GM21723 (cell line): Measurements from ENCODE around the gene GRM4.

Experiments
- ATAC-seq: cut with Tn5 transposase; IDR thresholded peaks from one replicate; pipeline ENCODE4 v1.9.1; 2021; ENCODE audit warnings: mild to moderate bottlenecking, moderate library complexity; ENCODE audit not compliant: unreplicated experiment

The GRM4 gene

GRCh38 chr6:33999567-33999966 lies 146.3 kb downstream of the GRM4 start:
- ATAC-seq: no peak

DNA sequence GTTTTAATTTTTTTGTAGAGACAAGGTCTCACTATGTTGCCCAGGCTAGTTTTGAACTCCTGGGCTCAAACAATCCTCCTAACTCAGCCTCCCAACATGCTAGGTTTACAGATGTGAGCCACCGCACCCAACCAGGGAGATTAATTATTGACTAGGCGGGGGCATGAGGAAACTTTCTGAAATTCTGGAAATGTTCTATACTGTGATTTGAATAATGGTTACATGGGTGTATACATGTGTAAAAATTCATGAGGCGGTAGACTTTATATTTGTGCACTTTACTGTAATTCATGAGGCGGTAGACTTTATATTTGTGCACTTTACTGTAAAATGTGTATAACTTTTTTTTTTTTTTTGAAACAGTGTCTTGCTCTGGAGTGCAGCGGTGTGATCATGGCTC lies 147.2 kb downstream of the GRM4 start:
- no peak for ATAC-seq

- no peak for ATAC-seq
Measured at GRCh38 chr6:33997265-33997664, 148.6 kb downstream of the GRM4 start.

- no peak for ATAC-seq
Measured at GRCh38 chr6:33996120-33996475, 149.8 kb downstream of the GRM4 start.

- ATAC-seq: no peak
Measured at GRCh38 chr6:33995309-33996119, 150.4 kb downstream of the GRM4 start.

DNA sequence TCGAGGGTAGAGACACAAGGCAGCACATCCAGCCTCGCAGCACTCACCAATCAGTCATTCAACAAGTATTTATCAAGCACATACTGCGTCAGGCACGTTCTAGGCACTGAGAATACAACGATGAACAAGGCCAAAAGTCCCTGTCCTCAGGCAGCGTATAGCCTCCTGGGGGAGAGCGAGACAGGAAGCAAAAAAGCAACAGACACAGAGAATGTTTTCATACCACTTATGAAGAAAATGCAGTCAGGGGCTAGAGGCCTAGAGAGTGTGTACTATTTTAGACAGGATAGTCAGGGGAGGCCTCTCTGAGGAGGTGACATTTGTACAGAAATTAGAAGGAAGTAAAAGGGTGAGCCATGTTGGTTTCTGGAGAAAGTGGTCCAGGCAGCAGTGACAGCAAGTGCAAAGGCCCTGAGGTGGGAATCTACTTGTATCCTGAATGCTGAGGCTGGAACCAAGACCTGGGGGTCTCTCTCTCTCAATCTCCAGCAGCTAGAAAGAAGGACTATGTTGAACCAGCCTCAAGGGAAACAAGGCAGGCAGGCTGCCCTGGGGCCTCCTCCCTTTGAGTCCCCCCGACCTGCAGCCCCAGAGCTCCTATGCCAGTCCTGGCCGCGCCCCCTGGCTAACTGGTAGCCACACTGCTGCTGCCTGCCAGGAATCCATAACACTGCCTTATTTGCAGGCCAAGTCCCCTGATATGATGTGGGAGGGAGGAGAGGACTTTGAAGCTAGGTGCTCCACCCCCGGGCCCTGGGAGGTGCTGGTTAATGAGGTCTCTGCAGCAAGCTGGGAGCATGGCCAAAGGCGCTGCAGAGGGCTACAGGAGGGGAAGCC lies 151.2 kb downstream of the GRM4 start:
- no peak for ATAC-seq

DNA sequence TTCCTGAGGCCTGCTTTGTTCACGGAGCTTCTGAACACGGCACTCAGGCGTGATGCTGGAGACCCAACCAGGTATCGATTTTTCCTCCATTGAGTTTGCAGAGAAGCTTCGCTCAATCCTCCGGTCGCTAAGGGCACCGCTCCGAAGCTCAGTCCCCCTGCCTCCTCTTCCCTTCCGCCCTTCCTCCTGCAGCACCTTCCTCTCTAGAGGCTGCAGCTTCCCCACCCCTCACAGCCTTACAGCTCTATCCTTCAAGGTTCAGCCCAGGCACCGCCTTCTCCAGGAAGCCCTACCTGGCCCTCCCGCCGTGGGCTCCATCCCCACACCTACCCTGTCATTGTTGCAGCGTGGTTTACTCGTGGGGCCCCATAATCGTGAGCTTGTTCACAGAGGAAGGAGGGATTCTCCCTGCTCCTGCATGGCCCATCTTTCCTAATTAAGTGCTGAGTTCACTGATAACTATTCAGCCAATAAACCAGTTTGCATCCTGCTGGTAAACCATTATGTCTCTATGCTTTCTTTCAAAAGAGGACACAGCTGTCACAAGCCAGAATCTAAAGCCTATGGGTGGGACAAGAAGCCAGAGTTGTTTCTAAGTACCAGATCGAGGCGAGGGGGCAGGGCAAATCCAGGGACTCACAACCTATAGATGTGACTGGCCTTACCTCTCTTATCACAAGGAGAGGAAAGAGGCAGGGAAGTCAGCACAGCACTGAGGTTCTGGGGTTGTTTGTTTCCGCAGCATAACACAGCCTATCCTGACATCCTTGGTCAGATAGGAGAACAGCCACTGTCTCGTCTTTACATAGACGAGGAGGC lies 152.0 kb downstream of the GRM4 start:
- no peak for ATAC-seq

DNA sequence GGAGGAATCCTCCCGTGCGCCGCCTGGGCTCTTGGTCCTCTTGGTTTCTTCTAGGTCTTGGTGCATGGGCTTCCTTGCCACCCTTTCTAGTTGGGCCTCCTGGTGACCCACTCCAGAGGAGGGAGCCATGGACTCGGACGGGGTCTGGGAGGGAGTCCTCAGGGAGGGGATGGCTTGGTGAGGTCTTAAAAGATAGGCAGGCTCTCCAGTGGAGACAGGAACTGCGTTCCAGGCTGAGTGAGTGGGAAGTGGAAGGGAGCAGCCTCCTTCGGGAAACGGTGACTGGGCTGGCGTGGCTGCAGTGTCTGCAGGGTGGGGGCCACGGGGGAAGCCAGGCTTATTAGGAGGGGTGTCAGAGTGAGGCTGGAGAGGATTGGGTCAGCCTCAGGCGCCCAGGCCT lies 152.8 kb downstream of the GRM4 start:
- no peak for ATAC-seq

GRCh38 chr6:33992191-33992590 lies 153.7 kb downstream of the GRM4 start:
- ATAC-seq: no peak

GRCh38 chr6:33991610-33992009 lies 154.3 kb downstream of the GRM4 start:
- ATAC-seq: no peak

DNA sequence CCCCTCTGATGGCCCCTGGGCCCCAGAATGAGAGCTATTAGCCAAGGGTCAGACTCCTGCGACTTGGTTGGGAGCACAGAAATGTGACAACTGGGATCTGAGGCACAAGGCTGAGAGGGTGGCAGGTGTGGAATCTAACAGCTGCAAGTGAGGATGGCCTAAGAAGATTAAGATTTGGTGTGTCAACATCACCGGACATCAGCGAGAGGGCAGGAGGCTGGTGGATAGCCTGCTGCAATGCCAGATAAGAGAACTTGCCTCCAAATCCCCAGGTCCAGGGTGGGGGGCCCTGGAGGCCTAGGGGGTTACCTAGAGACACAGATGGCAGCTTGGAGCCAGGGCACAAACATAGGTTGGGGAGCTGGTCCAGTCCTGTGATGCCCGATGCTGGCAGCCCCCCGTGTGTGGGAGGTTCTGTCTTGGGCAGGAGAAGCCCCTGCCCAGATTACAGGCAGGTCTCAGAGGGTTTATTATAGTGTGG lies 155.8 kb downstream of the GRM4 start:
- no peak for ATAC-seq

DNA sequence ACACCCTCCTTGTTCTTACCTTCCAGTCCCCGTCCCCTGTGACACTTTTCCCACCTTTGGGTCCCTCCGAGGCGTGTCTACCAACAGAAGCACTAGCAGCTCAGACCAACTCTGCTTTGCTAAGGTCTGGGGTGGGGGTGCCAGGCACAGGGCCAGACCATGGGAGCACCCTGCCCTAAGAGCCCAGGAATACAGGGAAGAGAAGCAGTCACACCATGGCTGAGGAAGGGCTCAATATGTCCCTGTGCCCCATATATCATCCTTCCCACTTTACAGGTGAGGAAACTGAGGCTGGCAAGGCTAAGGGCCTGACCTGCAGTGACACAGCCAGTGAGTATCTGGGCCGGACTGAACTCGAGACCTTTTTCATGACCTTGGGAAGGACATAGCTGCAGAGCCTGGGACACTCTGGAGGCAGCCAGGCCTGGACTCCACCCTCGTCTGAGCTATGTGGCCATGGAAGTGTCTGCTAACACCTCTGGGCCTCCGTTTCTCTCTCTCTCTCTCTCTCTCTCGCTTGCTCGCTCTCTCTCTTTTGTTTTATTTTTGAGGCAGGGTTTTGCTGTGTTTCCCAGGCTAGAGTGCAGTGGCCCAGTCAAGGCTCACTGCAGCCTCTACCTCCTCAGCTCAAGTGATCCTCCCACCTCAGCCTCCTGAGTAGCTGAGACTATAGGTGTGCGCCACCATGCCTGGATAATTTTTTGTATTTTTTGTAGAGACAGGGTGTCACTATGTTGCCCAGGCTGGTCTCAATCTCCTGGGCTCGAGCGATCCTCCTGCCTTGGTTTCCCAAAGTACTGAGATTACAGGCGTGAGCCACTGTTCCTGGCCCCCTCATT lies 156.7 kb downstream of the GRM4 start:
- no peak for ATAC-seq

DNA sequence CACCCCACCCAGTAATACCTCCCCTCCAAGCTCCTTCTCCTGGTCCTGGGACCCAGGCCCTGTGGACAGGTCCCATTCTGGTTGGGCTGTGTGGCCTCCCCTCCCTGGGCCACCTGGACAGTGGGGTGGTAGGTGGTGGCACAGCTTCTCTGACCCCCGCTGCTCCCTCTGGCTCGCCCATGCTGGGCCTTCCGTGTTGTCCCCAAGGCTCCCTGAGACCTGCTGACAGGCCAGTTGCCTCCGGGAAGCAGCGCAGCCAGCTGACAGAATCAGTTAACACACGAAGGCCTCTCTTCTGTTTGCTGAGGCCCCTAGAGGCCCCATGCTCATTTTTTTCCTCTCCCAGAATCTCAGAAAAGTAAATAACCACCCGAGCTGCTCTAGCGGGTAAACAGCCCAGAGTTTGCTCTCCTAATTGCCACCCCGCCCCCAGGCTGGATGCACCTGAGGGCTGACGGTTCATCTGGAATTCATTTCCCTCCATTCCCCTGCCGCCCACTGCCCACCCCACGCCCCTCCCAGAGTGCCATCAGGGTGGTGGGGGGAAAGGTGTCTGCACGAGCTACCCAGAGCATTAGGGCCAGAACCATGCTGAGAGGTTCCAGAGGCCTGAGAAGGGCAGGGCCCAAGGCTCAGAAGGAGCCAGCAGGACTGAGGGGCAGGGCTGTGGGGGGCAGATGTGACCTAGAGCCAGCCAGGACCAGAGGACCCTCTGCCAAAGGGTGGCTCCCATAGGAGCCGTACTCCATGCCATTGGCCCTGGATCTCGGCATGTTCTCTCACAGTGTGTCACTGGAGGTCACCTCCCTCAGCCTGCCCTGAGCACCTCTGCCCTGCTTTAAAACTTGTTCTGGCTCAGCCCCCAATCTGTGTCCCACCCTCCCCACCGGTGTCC lies 157.5 kb downstream of the GRM4 start:
- no peak for ATAC-seq

- no peak for ATAC-seq
Measured at GRCh38 chr6:33987531-33988021, 158.3 kb downstream of the GRM4 start.

GRCh38 chr6:33985947-33986346 lies 159.9 kb downstream of the GRM4 start:
- no peak for ATAC-seq

DNA sequence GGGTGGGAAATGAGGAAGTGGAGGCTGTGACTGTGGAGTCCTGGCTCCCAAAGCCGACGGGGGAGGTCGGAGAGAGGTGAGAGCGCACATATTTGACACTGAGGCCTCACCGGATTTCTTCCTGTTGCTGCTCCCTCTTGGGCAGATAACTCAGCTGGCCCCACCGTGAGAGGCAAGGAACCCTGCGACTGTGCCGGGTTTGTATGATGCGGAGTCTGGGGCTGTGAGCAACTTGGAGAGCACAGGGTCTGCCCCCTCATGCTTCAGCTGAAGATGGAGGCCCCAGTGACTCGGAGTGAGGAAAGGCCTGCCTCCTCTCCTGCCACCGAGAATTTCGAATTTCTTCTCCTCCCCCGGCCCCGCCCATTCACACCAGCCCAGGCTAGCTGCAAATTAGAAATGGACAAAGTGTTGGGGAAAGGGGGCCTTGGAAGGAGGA lies 160.6 kb downstream of the GRM4 start:
- ATAC-seq: no peak

- no peak for ATAC-seq
Measured at GRCh38 chr6:33984466-33985312, 161.2 kb downstream of the GRM4 start.
